HG03097 (cell line): Measurements from ENCODE around the gene SH3YL1.

Source experiments
- ATAC-seq: cut with Tn5 transposase; IDR thresholded peaks from one replicate; pipeline ENCODE4 v1.9.1; 2021; ENCODE audit not compliant: unreplicated experiment, low FRiP score

The SH3YL1 gene

GRCh38 chr2:228115-228514, 35.7 kb downstream of the SH3YL1 start:
- ATAC-seq: no peak

- ATAC-seq: no peak
Measured at GRCh38 chr2:223971-224760, 39.7 kb downstream of the SH3YL1 start.

GRCh38 chr2:223451-223850, 40.4 kb downstream of the SH3YL1 start:
- no peak for ATAC-seq

- no peak for ATAC-seq
Measured at GRCh38 chr2:216068-216467, 47.8 kb downstream of the SH3YL1 start.

GRCh38 chr2:213932-214693, 49.7 kb downstream of the SH3YL1 start:
- ATAC-seq: no peak

- no peak for ATAC-seq
Measured at GRCh38 chr2:211486-212184, 52.2 kb downstream of the SH3YL1 start.

GRCh38 chr2:210660-211059, 53.2 kb downstream of the SH3YL1 start:
- ATAC-seq: no peak

- ATAC-seq: no peak
Measured at GRCh38 chr2:209470-209869, 54.4 kb downstream of the SH3YL1 start.

GRCh38 chr2:208335-208734, 55.5 kb downstream of the SH3YL1 start:
- ATAC-seq: no peak

GRCh38 chr2:203984-204383, 59.8 kb downstream of the SH3YL1 start:
- no peak for ATAC-seq

GRCh38 chr2:203401-203800, 60.4 kb downstream of the SH3YL1 start:
- ATAC-seq: no peak

GRCh38 chr2:202945-203344, 60.9 kb downstream of the SH3YL1 start:
- ATAC-seq: no peak

GRCh38 chr2:201648-202433, 62.0 kb downstream of the SH3YL1 start:
- ATAC-seq: no peak

- ATAC-seq: no peak
Measured at GRCh38 chr2:199041-199966, 64.5 kb downstream of the SH3YL1 start.

GRCh38 chr2:196406-196805, 67.4 kb downstream of the SH3YL1 start:
- no peak for ATAC-seq

GRCh38 chr2:195932-196331, 67.9 kb downstream of the SH3YL1 start:
- no peak for ATAC-seq

- ATAC-seq: no peak
Measured at GRCh38 chr2:193141-193671, 70.6 kb downstream of the SH3YL1 start.

GRCh38 chr2:191311-192190, 72.3 kb downstream of the SH3YL1 start:
- ATAC-seq: no peak
